ENCODE measurements around the gene LETMD1. TPM values are rescaled to one million over a fixed set of nuclear protein-coding genes. Genes with fewer than 3 reads are reported as not detected.

Gene LETMD1
- total RNA-seq, 2 experiments from 2014 or later, result 51.8 to 54.1 TPM

DNA sequence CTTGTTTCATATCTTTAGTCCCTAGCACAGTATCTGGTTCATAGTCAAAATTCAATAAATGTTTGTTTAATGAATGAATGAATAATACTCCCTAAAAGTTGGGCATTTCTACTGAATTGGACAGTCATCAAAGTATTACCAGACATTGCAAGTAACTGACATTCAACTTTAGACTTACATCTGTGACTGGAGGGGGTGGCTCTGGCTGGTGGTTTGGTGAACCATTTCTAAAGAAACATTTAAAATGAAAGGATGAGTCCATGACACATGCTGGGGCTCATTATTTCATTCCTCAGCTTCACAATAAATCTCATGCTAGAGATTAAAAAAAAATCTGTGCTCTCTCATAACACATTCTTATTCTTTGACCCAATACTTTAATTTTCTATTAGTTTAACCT, 55.9 kb downstream of the LETMD1 start:
- ChIA-PET CTCF (interaction anchor here (1.2 kb wide), 1 partner anchor 13 kb away, joined by 3 read pairs; no protein-coding TSS in a partner anchor), POLR2A (no interaction called here)
- Mint-ChIP-seq H3K27me3 (no peaks in the 10 kb centered on the region), H3K9me3 (no peaks in the 10 kb centered on the region), H3K27ac (no peak overlapping the region), H3K36me3 (ENCODE audit: low read depth) (peaks cover 91% of the 10 kb centered on the region), H3K4me3 (no peak overlapping the region), H3K4me1 (ENCODE audit: low read depth) (no peaks in the 10 kb centered on the region)
- Histone ChIP-seq H3K9me3 (ENCODE audit: control insufficient read depth in 1 of 2, insufficient read depth in 1 of 2, low read length in 2 of 2) (no peaks in the 10 kb centered on the region), H3K4me1 (ENCODE audit: insufficient read depth, low read length) (no peaks in the 10 kb centered on the region), H3K36me3 (ENCODE audit: insufficient read depth, low read length) (peaks cover 77% of the 10 kb centered on the region), H3K4me3 (ENCODE audit: low read length) (no peak overlapping the region), H3K27ac (ENCODE audit: low read depth in 1 of 2, low read length in 2 of 2) (no peak overlapping the region), H3K27me3 (ENCODE audit: control insufficient read depth in 1 of 2, insufficient read depth in 2 of 2, low read length in 2 of 2) (no peaks in the 10 kb centered on the region)
- TF ChIP-seq, protein P1, sequence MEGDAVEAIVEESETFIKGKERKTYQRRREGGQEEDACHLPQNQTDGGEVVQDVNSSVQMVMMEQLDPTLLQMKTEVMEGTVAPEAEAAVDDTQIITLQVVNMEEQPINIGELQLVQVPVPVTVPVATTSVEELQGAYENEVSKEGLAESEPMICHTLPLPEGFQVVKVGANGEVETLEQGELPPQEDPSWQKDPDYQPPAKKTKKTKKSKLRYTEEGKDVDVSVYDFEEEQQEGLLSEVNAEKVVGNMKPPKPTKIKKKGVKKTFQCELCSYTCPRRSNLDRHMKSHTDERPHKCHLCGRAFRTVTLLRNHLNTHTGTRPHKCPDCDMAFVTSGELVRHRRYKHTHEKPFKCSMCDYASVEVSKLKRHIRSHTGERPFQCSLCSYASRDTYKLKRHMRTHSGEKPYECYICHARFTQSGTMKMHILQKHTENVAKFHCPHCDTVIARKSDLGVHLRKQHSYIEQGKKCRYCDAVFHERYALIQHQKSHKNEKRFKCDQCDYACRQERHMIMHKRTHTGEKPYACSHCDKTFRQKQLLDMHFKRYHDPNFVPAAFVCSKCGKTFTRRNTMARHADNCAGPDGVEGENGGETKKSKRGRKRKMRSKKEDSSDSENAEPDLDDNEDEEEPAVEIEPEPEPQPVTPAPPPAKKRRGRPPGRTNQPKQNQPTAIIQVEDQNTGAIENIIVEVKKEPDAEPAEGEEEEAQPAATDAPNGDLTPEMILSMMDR (IDR thresholded peaks at IDR 0.05), result no peak
- ATAC-seq (ENCODE audit: poor library complexity), result no peak
- DNase-seq, result no peak
- intact Hi-C loops (cut with DNase I, micrococcal nuclease), result no loop called here

DNA sequence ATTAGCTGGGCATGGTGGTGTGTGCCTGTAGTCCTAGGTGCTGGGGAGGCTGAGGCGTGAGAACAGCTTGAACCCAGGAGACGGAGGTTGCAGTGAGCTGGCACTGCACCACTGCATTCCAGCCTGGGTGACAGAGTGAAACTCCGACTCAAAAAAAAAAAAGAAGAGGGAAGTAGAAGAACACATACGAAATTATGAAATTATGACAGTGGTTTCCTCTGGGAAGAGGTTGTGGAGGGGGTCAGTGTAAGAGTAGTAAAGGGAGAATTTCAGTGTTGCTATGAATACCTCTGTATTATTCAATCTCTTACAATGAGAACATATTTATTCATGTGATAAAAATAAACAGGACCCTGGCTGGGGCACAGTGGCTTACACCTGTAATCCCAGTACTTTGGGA, 60.0 kb downstream of the LETMD1 start:
- no peaks in the 10 kb centered on the region for H3K4me1 Mint-ChIP-seq (ENCODE audit: low read depth)
- H3K27ac Mint-ChIP-seq, result no peak overlapping the region
- Histone ChIP-seq H3K4me3 (ENCODE audit: low read length) (no peak overlapping the region), H3K27me3 (ENCODE audit: control insufficient read depth in 1 of 2, insufficient read depth in 2 of 2, low read length in 2 of 2) (no peaks in the 10 kb centered on the region), H3K27ac (ENCODE audit: low read depth in 1 of 2, low read length in 2 of 2) (no peak overlapping the region), H3K36me3 (ENCODE audit: insufficient read depth, low read length) (peaks cover 66% of the 10 kb centered on the region), H3K4me1 (ENCODE audit: insufficient read depth, low read length) (no peaks in the 10 kb centered on the region), H3K9me3 (ENCODE audit: control insufficient read depth in 1 of 2, insufficient read depth in 1 of 2, low read length in 2 of 2) (no peaks in the 10 kb centered on the region)
- intact Hi-C loops (cut with DNase I, micrococcal nuclease), result no loop called here
- no peak for ATAC-seq (ENCODE audit: poor library complexity)
- peaks cover 82% of the 10 kb centered on the region for H3K36me3 Mint-ChIP-seq (ENCODE audit: low read depth)
- no peaks in the 10 kb centered on the region for H3K27me3 Mint-ChIP-seq
- CTCF ChIA-PET, result no interaction called here
- POLR2A ChIA-PET, result no interaction called here
- DNase-seq, result no peak
- H3K4me3 Mint-ChIP-seq, result no peak overlapping the region
- no peaks in the 10 kb centered on the region for H3K9me3 Mint-ChIP-seq
- TF ChIP-seq, protein P1 (IDR thresholded peaks at IDR 0.05), result no peak

Other genes with a start within 250 kb of the LETMD1 start
- gene TMPRSS12, start 205.4 kb upstream of the LETMD1 start, total RNA-seq, result not detected
- gene HIGD1C, start 95.8 kb upstream of the LETMD1 start, total RNA-seq, result not detected
- gene SLC11A2, start 21.9 kb upstream of the LETMD1 start, total RNA-seq, result 10 to 100 TPM; 43.6 to 47.7 TPM
- 10 to 100 TPM; 14.4 to 16.5 TPM for gene CSRNP2, start 35.3 kb downstream of the LETMD1 start, total RNA-seq
- gene TFCP2, start 124.8 kb downstream of the LETMD1 start, total RNA-seq, result 10 to 100 TPM in 1 of 2 experiments, 1 to 10 TPM in 1; 9.4 to 11.7 TPM
- 10 to 100 TPM; 31.7 to 36.8 TPM for gene POU6F1, start 169.7 kb downstream of the LETMD1 start, total RNA-seq
- gene DAZAP2, start 190.5 kb downstream of the LETMD1 start, total RNA-seq, result 100 to 1,000 TPM; 292 to 310 TPM
- 1 to 10 TPM; 2.5 to 3.0 TPM for gene SMAGP, start 222.1 kb downstream of the LETMD1 start, total RNA-seq

Measured in CD4-positive, alpha-beta T cell (primary cell).